ENCODE measurements around the gene EFCC1. TPM values are rescaled to one million over a fixed set of nuclear protein-coding genes. Genes with fewer than 3 reads are reported as not detected.

The EFCC1 gene
- total RNA-seq, 2 experiments from 2014 or later, result not detected

DNA sequence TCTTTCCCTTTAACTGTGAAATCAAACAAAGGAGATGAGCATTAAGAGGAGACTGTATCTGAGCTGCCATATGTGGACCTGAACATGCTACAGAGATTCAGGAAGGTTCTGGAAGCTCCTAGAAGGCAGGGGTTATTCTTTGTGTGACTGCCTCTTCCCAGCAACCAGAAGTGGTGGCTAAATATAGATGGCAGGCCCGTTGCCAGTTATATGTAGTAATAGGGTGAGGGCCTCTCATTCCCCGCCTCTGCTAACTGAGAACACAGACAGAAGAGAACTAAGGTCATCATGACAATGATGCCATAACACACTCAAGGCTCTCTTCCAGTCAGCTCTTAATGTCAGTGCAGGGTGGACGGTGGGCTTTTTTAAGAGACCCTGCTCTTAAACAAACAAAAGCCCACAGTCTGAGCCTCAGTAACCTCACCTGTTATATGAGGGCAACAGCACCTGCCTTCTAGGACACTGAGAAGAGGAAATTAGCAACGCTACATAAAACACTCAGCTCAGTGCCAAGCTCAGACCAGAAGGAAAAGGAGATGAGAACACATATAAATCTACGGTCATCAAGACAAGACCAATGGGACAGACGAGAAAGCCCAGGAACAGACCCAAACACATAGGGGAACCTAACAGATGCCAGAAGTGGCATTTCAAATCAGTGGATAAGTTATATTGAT is 29.5 kb upstream of the EFCC1 start:
- BruUV-seq (replicated peaks), result no TSS peak
- CTCF ChIA-PET (ENCODE audit: unreplicated experiment), result interaction anchor here (0.6 to 1.8 kb wide), 3 partner anchors 44 to 363 kb away, joined by 3 to 14 read pairs (median 4); no protein-coding TSS in a partner anchor
- POLR2A ChIA-PET, result interaction anchor here (0.6 to 1.5 kb wide), 4 partner anchors 45 to 244 kb away, joined by 3 to 8 read pairs (median 4); no protein-coding TSS in a partner anchor

DNA sequence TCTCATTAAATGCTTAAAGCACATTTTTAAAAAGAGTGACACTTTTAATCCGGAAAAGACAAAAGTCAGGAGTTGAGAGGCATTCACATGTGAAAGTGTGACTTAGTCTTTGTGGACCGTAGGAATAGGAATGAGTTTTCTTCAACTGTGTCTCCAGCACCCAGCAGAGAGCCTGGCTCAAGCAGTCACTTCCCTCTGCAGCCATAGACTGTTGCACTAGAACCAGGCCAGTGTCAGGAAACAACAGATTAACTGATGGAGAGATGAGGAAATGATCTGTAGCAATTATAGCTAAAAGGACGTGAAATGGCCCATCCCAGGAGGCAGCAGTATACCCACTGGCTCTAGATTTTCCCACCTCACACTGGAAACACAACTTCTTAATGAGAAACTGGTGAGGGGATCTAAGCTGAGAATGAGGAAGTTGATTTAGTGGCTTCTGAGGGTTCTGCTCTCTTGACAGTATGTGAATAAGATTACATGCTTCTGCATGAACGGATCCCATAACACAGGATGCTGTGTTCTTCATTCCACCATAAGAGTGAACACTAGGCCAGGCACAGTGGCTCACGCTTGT is 27.0 kb upstream of the EFCC1 start:
- TF ChIP-seq EZH2phosphoT487 (IDR thresholded peaks at IDR 0.05; ENCODE audit: borderline replicate concordance, low read depth, low read length), result no peak
- TF ChIP-seq, protein P1, sequence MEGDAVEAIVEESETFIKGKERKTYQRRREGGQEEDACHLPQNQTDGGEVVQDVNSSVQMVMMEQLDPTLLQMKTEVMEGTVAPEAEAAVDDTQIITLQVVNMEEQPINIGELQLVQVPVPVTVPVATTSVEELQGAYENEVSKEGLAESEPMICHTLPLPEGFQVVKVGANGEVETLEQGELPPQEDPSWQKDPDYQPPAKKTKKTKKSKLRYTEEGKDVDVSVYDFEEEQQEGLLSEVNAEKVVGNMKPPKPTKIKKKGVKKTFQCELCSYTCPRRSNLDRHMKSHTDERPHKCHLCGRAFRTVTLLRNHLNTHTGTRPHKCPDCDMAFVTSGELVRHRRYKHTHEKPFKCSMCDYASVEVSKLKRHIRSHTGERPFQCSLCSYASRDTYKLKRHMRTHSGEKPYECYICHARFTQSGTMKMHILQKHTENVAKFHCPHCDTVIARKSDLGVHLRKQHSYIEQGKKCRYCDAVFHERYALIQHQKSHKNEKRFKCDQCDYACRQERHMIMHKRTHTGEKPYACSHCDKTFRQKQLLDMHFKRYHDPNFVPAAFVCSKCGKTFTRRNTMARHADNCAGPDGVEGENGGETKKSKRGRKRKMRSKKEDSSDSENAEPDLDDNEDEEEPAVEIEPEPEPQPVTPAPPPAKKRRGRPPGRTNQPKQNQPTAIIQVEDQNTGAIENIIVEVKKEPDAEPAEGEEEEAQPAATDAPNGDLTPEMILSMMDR (conservative IDR thresholded peaks at IDR 0.05; ENCODE audit: low read length), result no peak
- Histone ChIP-seq H3K36me3 (ENCODE audit: insufficient read depth, low read length) (no peaks in the 10 kb centered on the region), H3K4me3 (ENCODE audit: low read depth, low read length, poor library complexity, severe bottlenecking) (no peak overlapping the region), H3K9me2 (ENCODE audit: insufficient read depth, low read length) (no peaks in the 10 kb centered on the region), H2AFZ (ENCODE audit: low read length) (peak overlapping the region; percentile 77; the same call in 1 of the 2 replicates), H3K9me3 (ENCODE audit: low read length) (no peaks in the 10 kb centered on the region), H3K4me1 (ENCODE audit: insufficient read depth, low read length, poor library complexity, severe bottlenecking) (peaks cover 9% of the 10 kb centered on the region), H4K20me1 (ENCODE audit: insufficient read depth, low read length) (no peaks in the 10 kb centered on the region), H3K79me2 (ENCODE audit: insufficient read depth, low read depth, low read length) (no peaks in the 10 kb centered on the region), H3K27ac (ENCODE audit: low read depth, low read length, poor library complexity, severe bottlenecking) (no peak overlapping the region), H3K4me2 (ENCODE audit: low read length) (no peak overlapping the region; the same call in 1 of the 2 replicates)
- no TSS peak for BruUV-seq (replicated peaks)
- CTCF ChIA-PET (ENCODE audit: unreplicated experiment), result interaction anchor here (0.6 kb wide), 1 partner anchor 41 kb away, joined by 3 read pairs; no protein-coding TSS in a partner anchor
- DNase-seq (ENCODE audit: low spot score), result peak; percentile 61
- intact Hi-C loops (cut with micrococcal nuclease; ENCODE audit: unreplicated experiment), result loop anchor here (5.0 to 10.0 kb wide), 3 partner anchors 78 to 341 kb away; a partner anchor contains a TSS
- POLR2A ChIA-PET, result no interaction called here

More for the DNA sequence above, 29.5 kb upstream of the EFCC1 start:
- Histone ChIP-seq H2AFZ (ENCODE audit: low read length) (no peak overlapping the region), H3K27ac (ENCODE audit: low read depth, low read length, poor library complexity, severe bottlenecking) (no peak overlapping the region), H3K79me2 (ENCODE audit: insufficient read depth, low read depth, low read length) (no peaks in the 10 kb centered on the region), H3K9me3 (ENCODE audit: low read length) (no peaks in the 10 kb centered on the region), H3K9me2 (ENCODE audit: insufficient read depth, low read length) (no peaks in the 10 kb centered on the region), H3K4me2 (ENCODE audit: low read length) (no peak overlapping the region), H3K36me3 (ENCODE audit: insufficient read depth, low read length) (no peaks in the 10 kb centered on the region), H3K4me3 (ENCODE audit: low read depth, low read length, poor library complexity, severe bottlenecking) (no peak overlapping the region), H3K4me1 (ENCODE audit: insufficient read depth, low read length, poor library complexity, severe bottlenecking) (peaks cover 9% of the 10 kb centered on the region), H4K20me1 (ENCODE audit: insufficient read depth, low read length) (no peaks in the 10 kb centered on the region)
- no peak for DNase-seq (ENCODE audit: low spot score)
- TF ChIP-seq EZH2phosphoT487 (IDR thresholded peaks at IDR 0.05; ENCODE audit: borderline replicate concordance, low read depth, low read length), result no peak
- TF ChIP-seq, protein P1 (conservative IDR thresholded peaks at IDR 0.05; ENCODE audit: low read length), result no peak
- intact Hi-C loops (cut with micrococcal nuclease; ENCODE audit: unreplicated experiment), result loop anchor here (2.0 to 10.0 kb wide), 4 partner anchors 55 to 343 kb away; a partner anchor contains a TSS

Data from OCI-LY7 (cell line).